ENCODE data around the gene IGSF9B.
A peak's percentile ranks its signal among the peaks of the same experiment; 100 is the strongest.

GRCh38 chr11:133930767-133931448 is 25.9 kb downstream of the IGSF9B start:
- TF ChIP-seq CTCF (IDR thresholded peaks at IDR 0.05) (peak in 5 of 7 experiments; percentile 17 to 22 (median 19)), POLR2A (IDR thresholded peaks at IDR 0.05) (no peak)

Measured in body of pancreas (tissue), 4 donors.